Stimulated activated CD8-positive, alpha-beta memory T cell treated with anti-CD3 and anti-CD28 coated beads, Interleukin-15, amount 100 ng/mL, for 4 hours (primary cell): ENCODE data around the gene B3GLCT.

ENCODE experiments used
- DNase-seq, 2 donors: peaks; one replicate each; pipeline ENCODE4 v3.0.0-alpha.2; 2020; ENCODE audit warnings: low read depth in 2 of 2

B3GLCT gene

GRCh38 chr13:31223640-31224039, 23.9 kb downstream of the B3GLCT start:
- DNase-seq = no peak

DNA sequence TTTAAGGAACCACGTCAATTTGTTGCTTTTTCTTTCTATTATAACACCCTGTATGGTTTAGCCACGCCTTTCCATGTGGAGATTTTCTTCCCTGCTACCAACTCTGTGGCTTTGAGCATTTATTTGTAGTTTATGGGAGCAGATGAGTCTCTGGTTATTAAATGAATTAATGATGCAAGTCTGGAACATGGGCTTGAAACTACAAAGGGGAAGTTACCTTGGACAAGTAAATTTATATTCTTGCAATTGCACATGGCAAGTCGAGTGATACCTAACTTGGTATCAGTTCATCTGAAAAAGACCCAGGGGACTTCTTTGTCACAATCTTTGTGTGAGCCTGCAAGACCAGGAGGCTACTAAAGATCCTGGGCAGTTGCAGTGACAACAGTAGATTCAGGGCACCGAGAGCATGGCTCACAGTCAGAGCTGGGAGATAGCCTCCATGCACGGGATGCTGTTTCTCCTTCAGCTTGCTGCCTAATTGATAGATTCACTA, 24.4 kb downstream of the B3GLCT start:
- DNase-seq = no peak

DNA sequence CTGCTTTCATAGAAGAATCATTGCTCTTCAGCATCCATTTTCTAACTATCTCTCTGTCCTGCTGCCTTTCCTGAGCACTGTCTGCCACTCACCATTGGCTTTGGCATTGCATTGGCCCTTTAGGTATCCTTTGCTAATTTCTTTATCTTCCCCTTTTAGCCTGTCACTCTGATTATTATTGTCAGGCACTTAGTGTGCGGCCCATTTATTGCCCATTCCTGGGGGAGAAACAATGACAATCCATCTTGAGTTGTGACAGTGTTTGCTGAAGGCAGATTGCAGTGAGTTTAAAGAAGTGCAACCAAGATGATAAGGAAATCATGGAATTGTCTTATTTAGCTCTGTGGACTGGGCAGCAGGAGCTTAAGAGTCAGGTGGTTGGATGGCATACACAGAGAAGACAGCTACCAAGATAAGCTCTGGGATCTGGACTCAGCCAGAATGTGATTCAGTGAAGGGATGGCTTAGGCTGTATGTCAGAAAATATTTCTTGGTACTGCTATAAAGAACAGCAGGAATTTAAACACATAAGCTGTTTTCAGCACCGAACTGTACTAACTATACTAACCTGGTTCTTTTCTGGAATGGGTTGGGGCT, 25.3 kb downstream of the B3GLCT start:
- no peak for DNase-seq

GRCh38 chr13:31225998-31226675, 26.4 kb downstream of the B3GLCT start:
- DNase-seq = no peak

DNA sequence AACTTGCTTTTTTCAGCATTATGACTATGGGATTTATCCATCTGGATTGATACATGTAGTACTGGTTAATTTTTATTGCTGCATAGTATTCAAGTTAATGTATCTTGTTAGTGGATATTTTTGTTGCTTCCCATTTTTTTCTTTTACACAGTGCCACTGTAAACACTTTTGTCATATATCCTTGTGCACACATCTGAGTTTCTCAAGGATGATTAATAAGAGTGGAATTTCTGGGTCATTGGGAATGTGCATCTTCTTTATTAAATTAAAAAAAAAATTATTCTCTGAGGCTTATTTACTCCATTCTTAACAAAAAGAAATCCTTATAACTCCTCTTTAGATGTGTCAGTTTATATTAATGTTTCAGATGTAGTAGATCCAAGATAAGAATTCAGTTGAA, 27.3 kb downstream of the B3GLCT start:
- DNase-seq = no peak

DNA sequence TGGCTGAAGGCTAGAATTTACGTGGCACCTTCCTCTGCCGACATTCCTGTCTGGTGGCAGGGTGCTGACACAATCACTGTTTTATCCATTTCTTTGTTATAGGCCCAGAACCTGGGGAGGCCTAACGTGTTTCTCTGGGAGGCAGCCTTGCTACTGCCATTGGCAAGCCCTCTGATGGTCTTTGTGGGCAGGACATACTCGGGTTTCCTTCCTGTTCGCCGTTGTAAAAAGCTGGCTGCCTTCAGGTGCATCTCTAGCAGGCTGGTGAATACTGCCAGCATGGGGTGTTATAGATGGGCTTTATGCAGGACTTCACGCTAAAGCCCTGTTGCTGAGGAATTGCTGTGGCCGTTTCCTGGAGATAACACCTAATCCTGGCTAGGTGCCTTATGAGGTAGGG, 28.1 kb downstream of the B3GLCT start:
- no peak for DNase-seq

DNA sequence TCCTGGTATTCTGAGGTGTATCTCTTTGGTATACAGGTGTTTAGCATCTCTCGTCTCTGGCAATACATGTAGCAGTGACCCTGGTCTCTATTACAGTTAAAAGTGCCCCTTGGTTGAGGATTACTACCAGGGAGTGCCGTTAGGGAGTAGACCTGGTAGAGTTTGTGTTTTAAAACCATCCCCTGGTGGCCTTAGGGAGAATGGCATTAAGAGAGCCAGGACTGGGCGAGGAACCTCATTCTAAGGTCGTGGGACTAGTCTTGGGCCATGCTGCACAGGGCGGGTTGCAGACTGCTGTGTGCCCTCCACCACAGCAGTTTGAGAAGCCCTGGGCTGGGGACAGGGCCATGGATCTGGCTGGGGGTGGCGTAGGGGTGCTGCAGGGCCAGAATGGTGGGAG, 35.0 kb downstream of the B3GLCT start:
- no peak for DNase-seq

DNA sequence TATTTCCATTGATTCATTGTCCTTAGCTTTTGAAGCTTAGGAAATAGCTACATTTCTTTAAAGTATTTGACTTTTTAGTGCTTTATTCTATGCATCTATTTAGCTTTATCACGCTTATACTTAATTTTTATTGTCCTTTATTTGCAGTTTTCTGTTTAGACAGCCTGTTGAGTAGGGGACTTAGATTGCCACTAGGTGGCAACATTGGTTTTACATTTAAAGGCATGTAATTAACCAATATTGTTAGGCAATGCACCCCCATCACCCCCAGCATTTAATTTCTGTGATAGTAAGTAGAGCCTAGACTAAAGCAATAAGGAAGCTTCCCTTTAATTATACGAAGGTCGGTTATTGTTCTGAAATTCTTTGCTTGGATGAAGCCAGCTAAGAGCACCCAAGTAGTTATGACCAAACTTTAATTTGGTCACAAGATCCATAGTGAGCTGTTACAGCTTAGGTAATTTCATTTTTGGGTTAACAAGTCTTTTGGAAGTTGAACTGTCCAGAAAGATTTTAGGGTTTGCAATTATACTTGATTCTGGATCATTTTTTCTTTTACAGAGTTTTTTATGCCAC, 36.5 kb downstream of the B3GLCT start:
- no peak for DNase-seq

- no peak for DNase-seq
Measured at GRCh38 chr13:31240921-31241320, 41.1 kb downstream of the B3GLCT start.

- no peak for DNase-seq
Measured at GRCh38 chr13:31242367-31242766, 42.6 kb downstream of the B3GLCT start.

GRCh38 chr13:31242916-31243315, 43.1 kb downstream of the B3GLCT start:
- no peak for DNase-seq

DNA sequence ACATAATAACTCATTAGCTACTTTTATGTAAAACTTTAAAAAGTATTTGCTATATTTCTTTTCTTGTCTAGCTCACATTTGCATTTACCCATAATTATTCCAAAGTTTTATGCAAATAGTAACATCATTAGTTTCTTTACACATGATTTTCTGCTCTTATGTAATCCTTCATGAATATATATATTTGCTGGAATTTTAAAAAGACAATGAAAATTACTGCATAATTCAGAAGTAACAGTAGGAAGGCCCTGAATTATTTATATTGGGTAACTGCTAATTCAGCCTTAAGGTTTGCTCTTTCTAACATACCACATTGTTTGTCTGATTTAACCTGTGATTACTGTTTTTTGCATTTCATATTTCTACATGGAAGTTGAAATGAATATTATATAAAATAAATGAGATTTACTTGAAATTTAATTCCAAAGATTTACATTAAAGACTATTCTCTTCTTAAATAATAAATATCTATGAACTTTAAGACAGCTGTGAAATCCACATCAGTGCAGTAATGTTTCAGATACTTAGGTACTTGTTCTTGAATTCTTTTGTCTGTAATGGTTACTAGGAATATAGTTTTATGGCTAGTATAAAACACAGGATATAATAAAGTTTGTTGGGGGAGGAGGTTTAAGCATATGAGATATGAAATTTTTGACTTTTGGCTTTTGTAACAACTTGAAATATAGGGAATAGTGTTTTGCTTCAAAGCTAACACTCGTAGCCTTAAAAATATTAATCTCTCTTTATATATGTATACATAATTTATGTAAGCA, 46.0 kb downstream of the B3GLCT start:
- DNase-seq = no peak

DNA sequence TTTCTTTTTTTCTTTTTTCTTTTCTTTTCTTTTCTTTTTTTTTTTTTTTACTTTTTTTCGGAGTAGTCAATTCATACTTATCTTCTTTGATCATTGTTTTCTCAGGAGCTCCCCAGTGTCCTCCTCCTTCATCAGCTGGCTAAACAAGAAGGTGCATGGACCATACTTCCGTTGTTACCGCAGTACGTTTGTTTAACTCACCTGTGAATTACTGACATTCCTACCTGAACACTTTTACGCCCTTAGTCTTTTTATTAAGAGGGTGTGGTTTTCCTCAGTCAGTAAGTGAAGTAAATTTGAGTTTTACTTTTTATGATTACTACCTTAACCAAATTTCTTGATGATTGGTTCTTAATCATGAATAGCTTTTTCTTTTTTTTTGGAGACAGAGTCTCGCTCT, 47.1 kb downstream of the B3GLCT start:
- no peak for DNase-seq

DNA sequence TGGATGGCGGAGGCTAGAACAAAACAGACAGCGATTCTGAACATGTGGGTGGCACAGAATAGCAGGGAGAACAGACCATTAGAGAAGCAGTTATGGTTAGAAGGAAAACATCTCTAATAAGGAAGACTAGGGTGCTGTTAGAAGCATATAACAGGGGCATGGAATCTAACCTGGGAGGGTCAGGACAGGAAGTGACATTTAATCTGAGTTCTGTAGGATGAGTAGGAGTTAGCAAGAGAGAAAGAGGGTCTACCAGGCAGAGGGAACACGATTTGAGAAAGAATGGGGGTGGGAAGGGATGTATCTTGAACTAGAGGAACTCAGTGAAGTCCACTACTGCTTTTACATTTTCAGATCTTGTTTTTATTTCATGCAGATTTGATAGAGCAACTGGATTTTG, 48.6 kb downstream of the B3GLCT start:
- no peak for DNase-seq

GRCh38 chr13:31248965-31249539, 49.3 kb downstream of the B3GLCT start:
- DNase-seq = no peak

DNA sequence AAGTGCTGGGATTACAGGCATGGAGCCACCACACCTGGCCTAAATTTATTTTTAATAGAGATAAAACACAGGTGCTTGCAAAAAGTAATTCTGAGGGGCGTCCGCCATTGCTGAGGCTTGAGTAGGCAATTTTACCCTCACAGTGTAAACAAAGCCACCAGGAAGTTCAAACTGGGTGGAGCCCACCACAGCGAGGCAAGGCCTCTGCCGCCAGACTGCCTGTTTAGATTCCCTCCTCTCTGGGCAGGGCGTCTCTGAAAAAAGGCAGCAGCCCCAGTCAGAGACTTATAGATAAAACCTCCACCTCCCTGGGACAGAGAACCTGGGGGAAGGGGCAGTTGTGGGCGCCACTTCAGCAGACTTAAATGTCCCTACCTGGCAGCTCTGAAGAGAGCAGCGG, 50.7 kb downstream of the B3GLCT start:
- DNase-seq = no peak

DNA sequence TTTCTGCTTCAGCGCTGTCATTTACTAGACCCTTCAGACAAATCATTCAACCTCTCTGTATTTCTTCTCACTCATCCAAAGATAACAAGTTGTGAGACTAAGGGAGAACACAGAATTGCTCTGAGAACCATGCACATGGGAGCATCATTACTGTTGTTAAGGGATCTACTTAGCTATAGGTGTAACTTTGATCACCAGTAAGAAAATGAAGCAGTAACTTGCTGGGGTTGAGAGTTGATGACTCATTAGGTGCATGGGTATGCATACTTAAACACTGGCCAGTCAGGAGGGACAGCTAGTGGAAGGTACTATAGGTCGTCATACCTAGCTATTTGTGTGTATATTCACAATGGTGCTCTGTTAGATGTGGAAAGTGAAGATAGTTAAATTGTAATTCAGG, 61.5 kb downstream of the B3GLCT start:
- DNase-seq = no peak

DNA sequence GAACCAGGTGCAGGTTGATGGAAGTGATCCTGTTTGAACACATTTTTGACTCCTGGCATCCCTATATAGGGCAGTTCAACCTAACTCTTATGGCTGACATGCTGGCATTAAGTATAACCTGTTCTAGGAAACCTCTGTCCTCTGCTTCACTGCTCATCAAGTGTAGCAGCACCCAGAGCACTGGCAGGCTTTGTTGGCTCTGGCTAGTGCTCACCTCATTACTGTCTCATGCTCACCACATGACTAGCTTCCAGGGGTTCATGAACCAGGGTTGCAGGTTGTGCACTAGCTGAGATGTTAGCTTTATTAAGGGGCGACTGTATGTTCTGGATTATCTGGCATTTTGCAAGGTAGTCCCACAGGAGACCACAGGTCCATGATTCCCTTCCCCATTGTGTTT, 63.6 kb downstream of the B3GLCT start:
- no peak for DNase-seq

GRCh38 chr13:31264151-31264550, 64.4 kb downstream of the B3GLCT start:
- DNase-seq = no peak

DNA sequence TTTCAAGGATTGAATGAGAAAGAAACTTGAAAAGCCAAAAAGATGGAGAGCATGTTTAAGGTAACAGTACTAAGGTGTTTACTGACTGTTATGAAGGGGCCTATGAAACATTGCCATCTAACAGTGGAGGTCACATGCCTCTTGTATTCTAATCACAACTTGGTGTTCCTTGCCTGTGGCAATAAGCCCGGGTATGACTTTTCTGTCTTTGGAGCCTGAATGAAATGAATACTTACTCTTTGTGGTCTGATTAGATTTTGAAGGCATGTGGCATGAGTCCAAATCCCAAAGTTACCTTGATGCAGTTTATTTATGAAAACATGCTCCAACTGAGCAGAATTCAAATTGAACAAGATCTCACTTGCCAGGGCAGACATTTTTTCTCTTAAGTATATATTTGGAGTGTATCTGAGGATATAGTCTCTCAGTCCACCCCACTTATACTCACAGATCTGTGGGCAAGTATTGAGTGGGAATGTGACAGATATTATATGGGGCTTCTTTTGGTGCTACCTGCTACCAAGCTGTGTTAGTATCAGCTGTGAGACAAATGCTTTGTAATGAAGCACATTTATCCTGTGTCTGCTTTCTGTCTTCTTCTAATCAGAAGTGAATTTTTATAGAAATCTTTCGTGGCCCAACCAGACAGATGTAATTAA, 67.5 kb downstream of the B3GLCT start:
- DNase-seq = no peak

GRCh38 chr13:31274390-31274789, 74.6 kb downstream of the B3GLCT start:
- DNase-seq = no peak

GRCh38 chr13:31276421-31276820, 76.6 kb downstream of the B3GLCT start:
- no peak for DNase-seq
